Gastroesophageal sphincter (tissue), 3 donors: ENCODE measurements around the gene OLA1.

Source experiments
- CTCF ChIP-seq, 4 experiments: fragments of 200-600 bp in 2 of 4; fragments of 450-650 bp in 2 of 4; sonication (generic) in 1 of 4; IDR thresholded peaks; one replicate each; pipeline ENCODE4 v1.5.1; 2017 to 2019; ENCODE audit warnings: antibody characterized with exemption in 4 of 4, mild to moderate bottlenecking in 2 of 4, moderate library complexity in 2 of 4
- POLR2A ChIP-seq, 2 donors: fragments of 450-650 bp; IDR thresholded peaks; one replicate each; pipeline ENCODE4 v1.6.1; 2017; ENCODE audit warnings: antibody characterized with exemption in 2 of 2, mild to moderate bottlenecking in 2 of 2, moderate library complexity in 1 of 2
- POLR2AphosphoS5 ChIP-seq: sonication (generic); formaldehyde crosslinking; IDR thresholded peaks from one replicate; pipeline ENCODE4 v1.6.1; 2017; ENCODE audit warnings: antibody characterized with exemption

GRCh38 chr2:174148833-174149232, 99.5 kb downstream of the OLA1 start:
- TF ChIP-seq CTCF (IDR thresholded peaks at IDR 0.05) (no peak), POLR2AphosphoS5 (no peak), POLR2A (IDR thresholded peaks at IDR 0.05) (no peak)
